Measurements from ENCODE around the gene MAN1C1.

The MAN1C1 gene

DNA sequence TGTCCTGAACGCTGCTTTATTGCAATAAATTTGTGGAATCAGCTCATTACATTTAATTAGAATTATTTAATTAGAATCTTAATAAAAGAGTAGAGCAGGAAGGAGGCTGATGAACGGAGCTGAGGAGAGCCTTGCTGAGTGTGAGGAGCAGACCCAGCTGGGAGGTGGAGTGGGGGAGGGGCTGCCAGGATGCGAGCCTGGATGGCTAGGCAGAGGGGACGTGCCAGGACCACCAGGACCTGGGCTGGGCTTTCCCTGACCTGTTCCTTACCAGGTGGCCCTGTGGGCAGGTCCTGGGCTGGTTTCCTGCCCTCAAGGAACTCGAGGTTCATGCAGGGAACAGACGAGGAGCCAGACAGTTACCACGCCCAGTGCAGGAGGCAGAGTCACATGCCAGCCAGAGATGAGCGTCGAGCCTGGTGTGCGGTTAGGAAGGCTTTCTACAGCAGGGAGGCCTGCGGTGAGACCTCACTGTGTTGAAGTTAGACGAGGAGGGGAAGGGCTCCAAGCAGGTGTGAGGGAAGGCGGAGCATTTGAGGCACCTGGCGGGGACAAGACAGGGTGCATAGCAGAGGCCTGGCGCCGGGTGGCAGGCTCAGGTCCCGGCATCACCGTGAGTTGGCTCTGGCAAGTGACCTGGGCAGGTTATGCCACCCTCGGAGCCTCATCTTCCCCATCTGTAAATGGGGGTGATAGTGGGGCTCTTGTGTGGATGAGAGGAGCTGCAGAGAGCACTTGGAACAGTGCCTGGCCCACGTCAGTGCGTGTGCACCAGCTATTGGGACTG lies 39.3 kb upstream of the MAN1C1 start:
- DNase-seq (ENCODE audit: low spot score): no peak
- TF ChIP-seq, protein P1, sequence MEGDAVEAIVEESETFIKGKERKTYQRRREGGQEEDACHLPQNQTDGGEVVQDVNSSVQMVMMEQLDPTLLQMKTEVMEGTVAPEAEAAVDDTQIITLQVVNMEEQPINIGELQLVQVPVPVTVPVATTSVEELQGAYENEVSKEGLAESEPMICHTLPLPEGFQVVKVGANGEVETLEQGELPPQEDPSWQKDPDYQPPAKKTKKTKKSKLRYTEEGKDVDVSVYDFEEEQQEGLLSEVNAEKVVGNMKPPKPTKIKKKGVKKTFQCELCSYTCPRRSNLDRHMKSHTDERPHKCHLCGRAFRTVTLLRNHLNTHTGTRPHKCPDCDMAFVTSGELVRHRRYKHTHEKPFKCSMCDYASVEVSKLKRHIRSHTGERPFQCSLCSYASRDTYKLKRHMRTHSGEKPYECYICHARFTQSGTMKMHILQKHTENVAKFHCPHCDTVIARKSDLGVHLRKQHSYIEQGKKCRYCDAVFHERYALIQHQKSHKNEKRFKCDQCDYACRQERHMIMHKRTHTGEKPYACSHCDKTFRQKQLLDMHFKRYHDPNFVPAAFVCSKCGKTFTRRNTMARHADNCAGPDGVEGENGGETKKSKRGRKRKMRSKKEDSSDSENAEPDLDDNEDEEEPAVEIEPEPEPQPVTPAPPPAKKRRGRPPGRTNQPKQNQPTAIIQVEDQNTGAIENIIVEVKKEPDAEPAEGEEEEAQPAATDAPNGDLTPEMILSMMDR (IDR thresholded peaks at IDR 0.05; ENCODE audit: extremely low read depth, missing control alignments): no peak

DNA sequence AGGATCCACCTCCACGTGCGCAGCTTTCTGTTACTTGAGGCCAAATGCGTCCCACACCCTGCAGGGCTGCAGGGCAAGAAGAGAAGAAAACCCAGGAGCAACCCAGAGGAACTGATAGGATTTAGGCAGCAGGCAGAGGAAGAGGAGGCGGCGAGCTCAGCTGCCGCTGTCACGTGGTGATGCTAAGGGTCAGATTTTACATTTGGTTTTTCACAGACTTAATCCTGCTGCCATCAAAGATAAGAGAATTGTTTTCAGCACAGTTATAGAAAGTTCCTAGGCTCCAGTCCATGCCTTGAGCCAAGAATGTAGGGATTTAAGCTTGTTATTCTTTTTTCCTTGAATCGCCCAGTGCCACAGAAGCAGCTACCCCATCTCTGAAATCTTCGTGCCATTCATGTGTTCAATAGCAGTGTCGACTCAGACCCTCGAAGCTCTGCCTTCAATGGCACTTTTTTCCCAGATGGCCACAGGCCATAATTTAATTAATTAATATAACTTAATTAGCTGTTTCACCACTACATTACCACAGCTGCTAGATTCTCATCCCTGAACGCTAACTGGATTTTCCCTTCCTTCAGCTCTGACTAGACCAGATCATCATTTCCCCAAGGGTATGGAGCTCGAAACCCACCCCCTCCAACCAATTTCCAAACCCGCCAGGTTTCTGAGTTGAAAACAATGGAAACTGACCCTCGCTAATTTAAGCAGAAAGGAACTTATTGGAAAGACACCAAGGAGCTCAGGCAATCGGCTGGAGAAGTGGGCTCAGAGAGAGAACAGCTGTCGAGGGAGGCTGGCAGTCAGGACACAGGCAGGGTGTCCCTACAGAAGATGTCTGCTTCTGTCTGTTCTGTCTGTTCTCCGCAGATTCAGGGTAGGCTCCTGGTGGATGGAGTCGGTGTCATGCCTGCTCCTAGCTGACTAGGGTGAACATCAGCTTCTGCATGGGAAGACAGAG lies 37.0 kb upstream of the MAN1C1 start:
- TF ChIP-seq, protein P1 (IDR thresholded peaks at IDR 0.05; ENCODE audit: extremely low read depth, missing control alignments): no peak

DNA sequence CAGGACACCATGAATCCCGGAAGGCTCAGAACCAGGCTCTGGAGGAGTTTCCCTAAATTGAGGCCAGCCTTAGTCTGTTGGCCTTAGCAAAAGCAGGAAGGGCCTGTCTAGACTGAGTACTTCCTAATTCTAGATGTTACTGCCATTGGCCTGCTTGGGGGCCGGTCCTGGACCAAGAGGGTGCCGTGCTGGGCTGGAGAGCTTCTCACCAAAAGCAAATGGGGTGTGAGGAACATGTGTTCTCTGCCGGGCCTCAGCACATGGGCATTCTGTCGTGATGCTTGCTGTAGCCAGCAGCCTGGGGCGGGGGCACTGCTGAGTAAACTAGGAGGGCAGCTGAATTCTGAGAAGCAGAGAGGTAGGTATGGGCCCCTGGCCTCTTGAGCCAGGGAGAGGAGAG lies 35.7 kb upstream of the MAN1C1 start:
- TF ChIP-seq, protein P1 (IDR thresholded peaks at IDR 0.05; ENCODE audit: extremely low read depth, missing control alignments): no peak
- DNase-seq (ENCODE audit: low spot score): no peak

More for the DNA sequence above, 37.0 kb upstream of the MAN1C1 start:
- DNase-seq (ENCODE audit: low spot score): no peak

DNA sequence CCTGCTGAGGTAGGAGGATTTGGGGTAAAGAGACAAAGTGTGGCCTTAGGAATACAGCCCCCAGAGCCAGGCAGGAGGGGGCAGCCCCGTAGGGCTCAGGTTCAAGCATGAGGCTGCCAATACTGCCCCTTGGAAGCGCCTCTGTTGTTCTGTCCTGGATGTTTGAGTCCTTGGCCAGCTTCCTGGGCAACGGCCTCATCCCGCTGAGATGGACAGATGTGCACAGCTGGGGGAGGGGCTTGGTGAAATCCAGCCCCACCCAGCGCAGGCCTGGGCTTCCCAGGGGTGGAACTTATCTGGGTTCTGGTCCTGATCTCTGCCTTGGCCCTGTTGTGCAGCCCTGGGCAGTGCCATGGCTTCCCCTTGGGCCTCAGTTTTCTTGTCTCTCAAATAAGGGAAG lies 34.8 kb upstream of the MAN1C1 start:
- no peak for DNase-seq (ENCODE audit: low spot score)
- TF ChIP-seq, protein P1 (IDR thresholded peaks at IDR 0.05; ENCODE audit: extremely low read depth, missing control alignments): no peak

DNA sequence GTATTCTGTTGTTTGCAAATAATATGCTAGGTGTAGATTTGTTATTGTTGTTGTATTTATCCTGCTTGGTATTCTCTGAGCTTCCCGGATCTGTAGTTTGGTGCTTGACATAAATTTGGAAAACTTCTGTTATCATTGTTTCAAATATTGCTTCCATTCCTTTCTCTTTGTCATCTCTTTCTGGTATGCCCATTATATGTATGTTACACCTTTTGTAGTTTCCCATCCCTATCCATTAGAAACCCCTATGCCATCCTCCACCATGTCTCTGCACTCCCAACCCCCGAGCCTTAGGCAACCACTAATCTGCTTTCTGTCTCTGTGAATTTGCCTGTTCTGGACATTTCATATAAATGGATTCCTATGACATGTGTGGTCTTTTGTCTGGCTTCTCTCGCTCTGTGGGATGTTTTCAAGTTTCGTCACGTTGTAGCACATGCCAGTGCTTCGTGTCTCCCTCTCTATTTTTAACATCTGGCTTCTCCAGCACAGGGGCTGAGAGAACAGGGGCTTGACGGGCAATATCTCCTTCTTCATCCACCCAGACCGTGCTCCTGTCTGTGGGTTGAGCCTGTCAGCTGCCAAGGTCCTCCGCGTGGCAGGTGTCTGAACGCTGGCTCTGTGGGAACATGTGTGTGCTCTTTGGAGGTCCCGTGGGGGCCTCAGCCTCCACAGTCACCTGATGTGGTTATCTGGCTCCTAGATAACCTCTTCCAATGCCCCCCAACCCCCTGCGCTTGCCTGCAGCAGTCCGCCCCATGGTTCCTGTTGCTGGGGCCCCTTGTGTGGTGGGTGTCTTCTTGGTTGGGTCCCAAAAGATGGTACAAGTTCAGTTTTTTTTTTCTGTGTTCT lies 32.8 kb upstream of the MAN1C1 start:
- TF ChIP-seq, protein P1 (IDR thresholded peaks at IDR 0.05; ENCODE audit: extremely low read depth, missing control alignments): no peak
- DNase-seq (ENCODE audit: low spot score): no peak

DNA sequence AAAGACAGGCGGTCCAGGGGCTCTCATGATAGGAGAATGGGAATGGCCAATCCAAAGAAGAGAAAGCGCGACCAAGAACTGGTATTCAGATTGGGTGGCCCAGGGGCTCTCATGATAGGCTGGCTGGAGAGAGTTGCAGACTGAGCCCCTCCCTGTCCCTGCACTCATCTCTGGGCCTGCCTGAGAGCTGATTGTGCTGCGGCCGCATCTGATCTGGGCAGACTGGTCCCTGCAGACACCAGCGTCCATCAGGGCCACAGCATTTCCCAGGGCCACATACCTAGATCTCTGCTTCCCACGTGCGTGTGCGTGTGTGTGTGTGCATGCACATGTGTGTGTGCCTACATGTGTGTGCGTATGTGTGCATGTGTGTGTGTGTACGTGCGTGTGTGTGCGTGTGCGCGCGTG lies 30.4 kb upstream of the MAN1C1 start:
- DNase-seq (ENCODE audit: low spot score): no peak
- TF ChIP-seq, protein P1 (IDR thresholded peaks at IDR 0.05; ENCODE audit: extremely low read depth, missing control alignments): no peak

Measured in GM20000 (cell line).